T-helper 2 cell treated with Interferon-gamma antibody and Interleukin-4, amounts not matched to agents 100 ng/mL and 5 ng/mL, for 36 hours (primary cell): ENCODE results near the gene PITX2. TPM values are rescaled to one million over a fixed set of nuclear protein-coding genes. Genes with fewer than 3 reads are reported as not detected.

Experiments
- intact Hi-C: fragments of 100-400 bp; cut with micrococcal nuclease; formaldehyde crosslinking; loops from one replicate; pipeline ENCODE4 v1.15.1; 2023
- total RNA-seq: library from RNA; stranded (reverse); gene quantifications from 2 replicates; pipeline ENCODE4 v1.2.3, GENCODE V29; 2022

Gene PITX2
- total RNA-seq, 1 donor from 2014 or later: 0.11 TPM

DNA sequence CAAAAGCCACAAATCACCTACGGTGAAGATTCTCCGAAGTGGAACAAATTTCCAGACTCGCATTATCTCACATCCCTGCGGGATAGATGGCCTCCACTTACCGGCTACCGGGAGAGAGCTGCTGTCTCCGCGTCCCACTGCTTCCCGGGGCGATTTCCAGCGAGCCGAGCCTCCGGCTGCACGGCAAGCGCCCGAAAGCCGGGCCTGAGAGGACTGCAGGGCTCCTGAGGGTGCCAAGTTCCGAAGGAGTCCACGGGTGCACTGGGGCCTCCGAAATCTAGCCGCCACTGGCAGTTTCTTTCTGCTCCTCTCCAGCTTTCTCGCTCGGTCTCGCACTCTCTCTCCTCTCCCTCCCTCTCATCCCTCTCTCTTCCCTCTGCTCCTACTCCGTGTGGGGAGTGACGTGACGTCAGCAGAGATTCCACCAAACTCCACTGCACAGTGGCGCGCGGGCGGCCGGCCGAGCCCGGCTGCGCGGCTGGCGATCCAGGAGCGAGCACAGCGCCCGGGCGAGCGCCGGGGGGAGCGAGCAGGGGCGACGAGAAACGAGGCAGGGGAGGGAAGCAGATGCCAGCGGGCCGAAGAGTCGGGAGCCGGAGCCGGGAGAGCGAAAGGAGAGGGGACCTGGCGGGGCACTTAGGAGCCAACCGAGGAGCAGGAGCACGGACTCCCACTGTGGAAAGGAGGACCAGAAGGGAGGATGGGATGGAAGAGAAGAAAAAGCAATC lies 14.0 kb upstream of the PITX2 start:
- intact Hi-C loops: no loop called here

DNA sequence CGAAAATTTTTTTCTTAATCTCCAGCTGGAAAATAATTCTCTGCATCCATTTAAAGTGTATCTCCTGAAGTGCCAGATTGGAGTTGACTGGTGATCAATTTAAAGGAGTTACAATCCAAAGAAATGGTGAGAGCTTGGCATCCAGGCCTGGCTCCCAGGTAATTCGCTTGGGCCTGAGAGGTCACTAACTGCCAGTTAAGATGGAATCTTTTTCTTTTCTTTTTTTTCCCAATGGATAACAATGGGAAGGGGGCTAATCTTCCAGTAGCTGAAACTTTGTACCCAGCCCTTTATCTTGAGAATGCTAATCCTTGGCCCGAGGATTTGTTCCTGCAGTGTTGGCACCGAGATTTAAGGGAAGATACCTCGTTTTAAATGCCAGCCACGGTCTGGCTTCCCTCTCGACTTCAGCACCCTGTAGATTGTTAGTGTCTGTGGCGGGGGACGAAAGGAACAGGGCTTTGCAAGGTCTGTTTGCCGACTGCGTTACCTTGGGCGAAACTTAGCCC lies 13.3 kb upstream of the PITX2 start:
- intact Hi-C loops: no loop called here

DNA sequence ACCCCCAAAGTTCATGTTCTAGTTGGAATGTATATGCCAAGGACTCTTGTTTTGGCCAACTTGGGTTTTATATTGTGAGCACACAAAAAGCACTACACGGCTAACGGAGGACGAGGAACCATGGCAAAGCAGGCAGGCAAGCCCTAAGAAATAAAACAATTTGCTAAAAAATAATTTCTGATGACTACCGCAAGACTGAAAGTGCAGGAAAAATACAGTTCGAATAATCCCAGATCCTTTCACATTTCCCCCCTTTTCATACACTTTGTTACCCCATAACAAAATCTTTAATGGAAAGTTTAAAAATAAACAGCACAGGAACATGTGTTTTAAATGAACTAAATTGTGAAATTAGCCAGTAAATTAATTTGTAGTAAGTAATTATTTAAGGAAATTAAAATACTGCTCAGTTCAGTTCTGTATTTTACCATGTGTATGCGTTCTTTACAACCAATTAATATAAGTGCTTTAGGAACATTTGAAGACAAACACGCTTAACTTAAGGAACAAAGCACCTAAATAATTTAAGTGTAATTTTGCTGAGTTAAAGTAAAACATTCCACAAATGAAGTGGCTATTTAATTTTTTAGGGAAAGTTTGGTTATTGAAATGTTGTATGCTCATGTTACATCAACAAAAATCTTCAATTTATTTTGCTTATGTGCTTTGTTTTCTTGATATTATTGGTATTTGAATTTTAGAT lies 12.4 kb upstream of the PITX2 start:
- intact Hi-C loops: no loop called here

DNA sequence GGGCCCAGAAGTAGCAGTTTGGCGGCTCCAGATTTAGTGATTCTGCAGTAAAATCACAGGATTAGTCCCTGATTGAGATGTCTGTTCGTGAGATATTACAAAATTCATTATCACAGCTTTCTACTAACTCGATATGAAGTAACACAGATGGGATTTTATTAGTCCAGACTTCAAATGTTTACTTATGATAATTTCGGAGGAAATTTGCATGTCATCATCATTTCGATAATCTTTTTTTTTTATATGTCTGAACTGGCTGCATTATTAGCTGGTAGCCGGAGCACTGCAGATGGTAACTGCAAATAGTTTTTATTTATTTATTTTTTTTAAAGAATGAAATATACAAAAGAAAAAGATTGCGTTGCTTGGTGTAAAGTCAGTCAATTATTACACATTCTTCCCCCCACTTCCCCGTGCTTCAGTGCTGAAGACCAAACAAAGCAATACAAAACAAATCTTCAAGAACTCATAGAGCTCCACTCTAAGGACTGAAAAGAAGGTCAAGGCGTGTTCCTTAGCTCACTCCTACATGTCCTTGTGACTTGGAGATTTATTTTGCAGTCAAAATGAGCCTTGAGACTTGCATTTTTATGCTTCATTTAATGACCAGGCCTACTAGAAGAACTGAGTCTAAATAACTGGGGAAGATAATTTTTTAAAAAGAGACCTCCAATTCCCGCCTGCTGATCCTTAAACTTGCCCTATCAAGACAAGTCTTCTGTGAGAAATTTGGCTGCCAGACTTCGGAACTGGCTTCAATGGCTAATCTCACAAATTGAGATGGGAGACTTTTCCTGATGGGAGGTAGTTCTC lies 11.7 kb upstream of the PITX2 start:
- intact Hi-C loops: loop anchor here (5.0 kb wide), 1 partner anchor 1878 kb away; no protein-coding TSS in a partner anchor

DNA sequence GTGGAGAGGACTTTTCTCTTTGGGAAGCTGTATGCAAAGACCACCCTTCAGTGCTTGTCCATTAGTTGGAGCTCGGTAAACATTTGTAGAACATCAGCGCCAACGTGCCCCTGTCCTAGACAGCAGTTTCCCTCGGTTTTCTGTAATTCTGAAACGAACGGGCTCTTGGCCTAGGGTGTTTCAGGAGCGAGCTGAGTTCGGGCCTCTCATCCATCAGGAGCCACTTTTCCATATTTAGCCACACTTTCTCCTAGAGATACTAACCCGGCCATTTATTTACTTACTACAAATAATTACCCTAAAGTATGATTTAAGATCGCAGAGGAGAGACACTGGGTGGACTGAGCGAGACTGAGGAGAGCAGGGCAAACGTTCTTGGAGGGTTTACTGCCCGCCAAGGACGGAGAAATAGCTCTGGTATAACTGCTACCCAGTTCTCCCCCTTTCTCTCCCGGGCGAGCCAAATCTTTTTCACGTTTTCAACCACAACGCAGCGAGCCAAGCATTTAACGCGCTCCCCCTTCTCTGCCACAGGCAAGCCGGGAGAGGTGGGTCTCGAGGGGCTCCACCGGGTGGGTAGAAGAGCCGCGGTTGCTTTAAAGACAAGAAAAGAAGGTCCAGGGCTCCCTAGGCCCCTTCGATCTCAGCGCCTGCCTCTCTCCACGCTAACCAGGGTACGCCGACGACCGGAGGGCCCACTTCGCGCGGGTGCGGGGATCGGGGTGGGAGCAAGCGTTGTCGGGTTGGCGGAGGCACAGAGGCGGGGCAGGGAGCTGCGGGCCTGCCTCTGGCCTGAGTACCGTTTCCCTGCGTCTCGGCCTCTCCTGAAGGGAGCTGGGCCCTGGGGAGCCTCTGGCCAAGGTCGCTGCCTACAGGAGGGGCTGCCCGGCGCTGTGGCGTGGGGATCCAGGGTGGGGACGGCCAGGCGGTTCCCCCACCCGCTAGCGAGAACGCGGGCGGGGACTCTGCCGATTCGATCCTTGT lies 10.8 kb upstream of the PITX2 start:
- intact Hi-C loops: loop anchor here (2.0 to 5.0 kb wide), 2 partner anchors 1003 to 1879 kb away; no protein-coding TSS in a partner anchor

DNA sequence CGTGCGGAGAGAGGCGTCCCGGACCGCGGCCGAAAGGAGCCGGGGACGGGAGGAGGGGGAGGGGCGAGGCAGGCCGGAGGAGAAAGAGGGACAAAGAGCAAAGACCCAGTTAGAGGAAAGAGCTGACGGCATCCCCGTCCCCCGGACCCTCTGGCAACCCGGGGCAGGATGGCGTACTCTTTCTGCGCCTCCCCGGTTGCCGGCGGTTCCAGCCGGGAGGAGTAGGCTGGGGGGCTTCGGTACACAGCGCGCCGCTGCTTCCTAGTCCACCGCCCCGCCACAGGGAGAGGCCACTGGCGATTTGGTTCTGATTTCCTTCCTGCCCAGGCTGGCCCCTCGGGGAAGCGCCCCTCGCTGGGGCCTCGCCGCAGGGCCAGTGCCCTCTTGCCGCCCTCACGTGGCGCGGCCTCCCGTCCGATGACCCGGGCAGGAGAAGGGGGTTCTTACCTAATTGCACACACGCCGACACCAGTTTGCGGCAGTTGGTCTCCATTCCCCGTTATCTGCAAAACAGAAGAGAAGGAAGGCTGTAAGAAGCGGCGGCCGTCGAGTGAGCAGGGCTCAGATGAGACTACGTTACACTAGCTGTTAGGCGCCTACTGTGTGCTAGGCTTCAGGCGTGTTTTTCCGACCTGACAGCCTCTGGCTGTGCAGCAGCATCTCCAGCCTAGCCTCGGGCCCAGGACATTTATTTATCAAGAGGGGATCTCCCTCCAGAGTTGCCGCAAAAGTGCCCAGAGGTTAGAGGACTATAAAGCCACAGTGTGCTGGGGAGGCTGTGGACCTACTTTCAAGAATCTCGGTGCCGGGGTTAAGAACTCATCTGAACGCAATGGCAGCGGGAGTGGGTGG lies 9.9 kb upstream of the PITX2 start:
- intact Hi-C loops: loop anchor here (2.0 to 5.0 kb wide), 2 partner anchors 1004 to 1880 kb away; no protein-coding TSS in a partner anchor

DNA sequence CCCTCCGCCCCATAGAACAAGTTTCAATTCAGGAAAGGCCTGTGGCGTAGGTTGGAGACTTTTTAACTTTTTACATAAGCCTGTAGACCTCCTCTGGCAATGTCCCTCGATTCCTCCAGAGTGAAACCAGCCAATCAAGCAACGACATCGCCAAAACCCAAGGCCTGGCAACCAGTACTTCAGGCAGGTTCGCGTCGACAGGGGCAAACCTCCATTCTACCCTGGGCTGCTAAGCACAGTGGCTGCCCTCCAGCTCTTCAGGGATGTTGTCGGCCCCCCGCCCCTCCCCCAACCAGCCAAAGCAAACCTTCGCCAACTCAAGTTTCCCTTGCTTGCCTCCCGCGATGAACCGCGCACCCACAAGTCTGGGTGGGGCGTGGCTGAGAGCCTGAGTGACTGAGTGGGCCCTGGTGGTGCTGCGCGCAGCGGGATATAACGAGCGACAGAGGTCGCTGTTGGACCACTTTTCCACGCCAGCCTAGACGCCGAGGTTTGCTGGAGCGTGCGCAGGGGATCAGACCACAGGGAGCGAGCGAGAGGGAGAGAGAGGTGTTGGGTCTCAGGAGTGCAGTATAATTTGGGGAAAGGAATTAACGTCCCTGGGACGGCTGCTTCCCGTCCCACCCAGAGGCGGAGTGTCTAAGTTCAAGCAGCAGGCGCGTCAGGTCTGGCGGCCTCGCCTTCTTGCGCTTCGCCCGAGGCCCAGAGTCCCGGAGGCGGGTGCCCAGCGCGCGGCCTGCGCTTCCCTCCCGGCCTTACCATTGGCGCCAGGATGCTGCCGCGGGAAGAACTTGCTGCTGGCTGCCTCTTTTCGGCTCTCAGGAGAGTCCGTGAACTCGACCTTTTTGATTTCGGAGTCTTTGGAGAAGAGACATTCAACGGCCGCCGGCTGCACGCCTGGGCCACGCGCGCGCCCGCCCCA lies 9.0 kb upstream of the PITX2 start:
- intact Hi-C loops: loop anchor here (2.0 to 5.0 kb wide), 2 partner anchors 1005 to 1880 kb away; no protein-coding TSS in a partner anchor

DNA sequence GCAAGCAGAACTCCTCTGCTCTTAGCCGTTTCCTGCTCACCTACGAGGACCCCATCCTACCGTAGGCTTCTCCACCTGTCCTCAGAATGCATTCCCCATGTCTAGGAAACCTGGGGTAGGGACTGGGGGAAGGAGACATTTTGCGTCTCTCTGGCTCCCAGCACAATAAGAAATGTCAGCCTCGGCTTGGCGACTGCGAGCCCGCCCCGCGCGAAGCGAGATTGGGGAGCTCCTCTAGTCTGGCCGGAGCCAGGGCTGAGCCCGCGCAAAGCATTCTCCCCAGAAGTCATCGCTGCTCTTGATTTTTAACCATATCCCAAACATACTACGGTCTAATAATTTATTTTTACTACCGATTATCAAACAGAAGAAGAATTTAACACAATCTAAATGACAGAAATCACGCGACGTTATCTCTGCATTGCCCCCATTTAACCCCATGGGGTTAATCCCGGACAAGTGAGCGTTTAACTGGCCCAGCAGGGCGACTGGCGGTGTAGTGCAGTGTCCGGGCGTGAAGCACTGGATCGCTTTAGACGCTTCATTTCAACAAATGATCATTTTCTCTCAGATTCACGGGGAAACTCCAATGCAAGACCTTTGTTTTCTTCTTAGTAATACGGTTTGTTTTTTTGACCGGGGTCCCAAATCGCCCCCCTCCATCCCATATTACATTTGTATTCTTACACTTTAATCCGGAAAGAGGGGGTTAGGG lies 8.0 kb upstream of the PITX2 start:
- intact Hi-C loops: loop anchor here (1.0 to 5.0 kb wide), 2 partner anchors 11 to 1881 kb away; no protein-coding TSS in a partner anchor

DNA sequence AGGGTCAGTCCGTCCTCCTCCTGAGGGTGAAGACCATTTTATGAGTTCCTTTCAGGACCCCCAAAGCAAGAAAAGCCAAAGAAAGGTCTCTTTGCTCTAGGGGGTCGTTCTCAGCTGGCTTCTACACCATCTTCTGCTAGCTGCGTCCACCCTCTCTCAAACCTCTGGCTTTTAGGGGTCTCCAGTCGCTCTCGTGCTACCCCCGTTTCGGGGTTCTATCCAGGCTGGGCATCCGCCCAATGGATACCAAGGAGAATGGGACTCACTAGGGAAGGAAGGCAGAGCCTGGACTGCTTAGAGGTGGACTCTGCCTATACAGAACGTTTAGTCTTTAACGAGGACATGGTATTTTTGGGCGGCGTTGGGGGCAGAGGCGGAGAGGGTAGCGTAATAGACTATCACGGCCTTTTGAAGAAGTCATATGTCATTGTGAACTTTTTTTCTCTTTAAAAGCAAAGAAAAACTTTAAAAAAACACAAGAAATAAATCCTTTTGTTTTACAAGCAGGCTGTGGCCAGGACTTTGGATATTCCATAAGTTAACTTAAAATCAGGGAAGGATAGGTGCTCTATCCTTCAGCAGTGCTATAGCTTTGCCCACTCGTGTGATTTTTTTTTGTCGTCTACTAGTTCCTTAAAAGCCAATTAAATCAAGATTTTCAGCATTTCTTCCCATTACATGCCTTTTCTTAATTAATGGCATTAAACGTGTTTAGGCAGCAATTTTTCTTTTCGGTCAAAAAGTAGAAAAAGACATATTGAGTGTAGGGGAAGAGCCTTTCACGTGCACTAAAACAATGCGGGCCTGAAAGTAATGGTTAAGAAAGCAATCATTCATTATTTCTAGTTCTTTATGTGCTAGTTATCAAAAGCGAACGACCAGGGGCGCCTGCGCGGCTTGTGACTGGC lies 7.2 kb upstream of the PITX2 start:
- intact Hi-C loops: loop anchor here (1.0 to 5.0 kb wide), 2 partner anchors 10 to 1882 kb away; no protein-coding TSS in a partner anchor

DNA sequence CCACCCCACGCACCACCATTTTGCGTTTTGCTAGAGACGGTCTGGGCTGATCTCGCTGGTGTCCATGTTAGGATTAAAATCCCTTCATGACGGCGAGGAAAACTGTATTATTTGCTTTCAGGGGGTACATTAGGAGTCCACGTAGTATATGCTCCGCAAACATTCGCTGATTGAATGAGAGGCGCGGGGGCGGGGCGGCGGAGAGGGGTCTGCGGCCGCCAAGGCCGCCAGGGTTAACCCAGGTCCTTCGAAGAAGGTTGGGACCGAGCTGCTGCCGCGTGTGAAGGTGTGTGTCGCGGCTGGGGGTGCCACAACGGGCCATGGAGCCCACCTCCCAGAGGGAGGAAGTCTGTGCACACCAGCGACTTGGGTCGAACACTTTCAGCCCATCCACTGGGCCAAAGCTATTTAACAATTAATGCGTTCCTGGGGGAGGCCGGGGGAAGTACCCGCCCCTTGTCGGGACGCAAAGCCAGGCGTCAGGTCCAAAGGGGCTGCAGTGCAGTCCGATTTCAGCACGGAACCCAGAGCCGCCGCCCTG lies 6.4 kb upstream of the PITX2 start:
- intact Hi-C loops: no loop called here

DNA sequence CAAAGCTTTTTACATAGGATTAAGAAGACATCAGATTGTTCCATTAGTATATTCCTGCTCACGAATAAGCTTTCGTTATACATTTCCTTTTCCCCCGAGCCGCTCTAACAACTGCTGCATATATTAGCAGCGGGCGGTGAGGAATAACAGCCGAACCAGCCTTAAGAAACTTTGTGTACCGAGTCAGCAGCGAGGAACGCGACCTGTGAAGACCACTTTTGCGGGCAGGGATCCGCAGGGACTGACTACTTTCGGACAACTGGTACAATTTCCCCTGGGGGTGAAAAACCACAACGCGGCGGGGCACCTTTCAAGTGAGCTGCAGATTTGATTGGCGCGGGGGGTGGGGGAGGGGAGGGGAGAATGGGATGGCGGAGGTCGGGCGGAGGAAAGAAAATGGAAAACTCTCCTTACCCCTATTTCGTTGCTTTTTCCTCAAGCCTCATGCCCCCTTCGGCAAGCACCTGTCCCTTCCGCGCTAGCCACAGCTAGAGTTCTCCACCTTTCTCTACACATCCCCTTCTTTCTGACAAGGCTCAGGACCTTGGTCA lies 5.9 kb upstream of the PITX2 start:
- intact Hi-C loops: no loop called here

DNA sequence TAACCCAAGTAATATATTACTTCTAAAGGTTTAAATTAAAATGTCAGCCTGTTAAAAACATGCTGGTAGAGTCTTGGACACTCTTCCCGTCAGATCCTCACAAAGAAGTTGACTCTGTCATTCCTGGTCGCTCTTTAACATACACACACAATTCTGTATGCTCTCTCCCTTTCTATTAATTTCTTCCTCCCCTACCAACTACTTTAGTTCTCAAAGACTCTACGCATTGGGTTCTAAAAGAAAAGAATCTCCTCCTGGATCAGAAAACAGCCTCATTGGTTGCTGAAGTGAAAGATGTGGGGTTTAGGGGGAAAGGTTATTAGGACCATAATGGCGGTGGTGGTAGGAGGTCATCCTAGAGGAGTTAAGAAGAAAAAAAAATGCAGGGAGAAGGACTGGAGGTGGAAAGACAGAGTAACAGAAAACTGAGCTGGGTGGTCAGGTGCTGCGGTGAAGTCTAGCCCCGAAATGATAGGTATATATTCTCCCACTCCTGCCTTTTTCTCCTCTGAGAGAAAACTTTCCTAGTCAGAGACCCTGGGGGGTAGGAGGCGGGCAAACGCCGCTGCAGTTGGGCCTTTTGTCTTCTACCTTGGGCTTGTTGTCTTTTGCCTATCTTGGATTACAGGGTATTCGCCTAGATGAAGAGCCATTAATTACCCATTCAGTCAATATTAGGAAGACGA lies 5.2 kb upstream of the PITX2 start:
- intact Hi-C loops: no loop called here

DNA sequence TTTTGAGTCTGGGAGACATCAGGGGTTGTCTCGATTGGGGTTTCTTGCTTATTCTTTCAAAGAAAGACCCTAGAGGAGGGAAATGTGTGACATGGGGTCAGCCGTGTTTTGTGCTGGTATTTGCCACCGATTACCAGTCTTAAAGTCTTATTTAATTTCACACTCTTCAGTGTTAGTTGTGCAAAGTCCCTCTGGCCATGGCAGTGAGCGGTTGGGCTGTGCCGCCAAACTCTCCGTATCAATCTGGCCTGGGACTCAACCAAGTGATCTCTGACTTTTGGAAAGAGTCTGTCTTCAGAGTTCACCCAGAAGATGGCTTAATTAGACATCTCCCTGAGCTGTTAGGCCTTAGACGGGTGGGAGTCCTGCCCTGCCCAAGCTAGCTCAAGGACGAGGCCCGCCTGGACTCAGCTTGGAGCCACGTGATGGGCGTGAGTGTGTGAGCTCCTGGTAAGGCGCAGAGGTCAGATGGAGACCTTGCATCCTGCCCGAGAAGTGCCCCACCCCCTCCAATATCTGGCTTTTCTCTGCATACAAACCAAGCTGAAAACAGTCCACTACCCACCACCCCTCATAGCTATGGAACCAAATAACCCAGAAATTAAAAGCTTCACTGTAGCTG lies 3.8 kb upstream of the PITX2 start:
- intact Hi-C loops: no loop called here

DNA sequence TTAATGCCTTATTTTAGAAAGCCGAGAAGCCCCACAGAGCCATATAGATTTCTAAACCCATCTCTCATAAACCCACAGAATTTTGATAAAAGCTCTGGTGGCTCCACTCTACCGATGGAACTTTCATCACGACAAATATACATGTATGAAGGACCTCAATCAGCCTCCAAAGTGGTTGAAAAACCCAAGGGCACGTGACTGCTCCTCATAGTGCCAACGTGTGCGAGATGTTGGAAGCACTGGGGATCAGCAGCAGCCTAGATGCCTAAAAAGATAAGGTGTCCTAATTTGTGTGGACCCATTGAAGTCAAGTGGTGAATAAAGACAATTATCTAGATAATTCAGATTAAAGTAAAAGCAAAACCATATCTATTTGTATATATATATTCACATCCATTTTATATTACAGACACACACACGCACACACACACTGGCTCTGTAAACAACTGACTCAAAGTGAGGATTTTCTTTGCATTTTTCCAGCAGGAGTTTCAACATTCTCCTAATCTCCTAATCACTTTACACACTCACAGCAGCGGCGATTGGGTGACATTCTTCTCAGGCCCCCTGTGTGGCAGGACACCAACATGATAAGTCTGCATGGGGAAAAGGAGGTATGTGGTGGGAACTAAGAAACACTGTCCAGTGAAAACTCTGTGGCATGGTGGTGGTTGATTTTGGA lies 2.8 kb upstream of the PITX2 start:
- intact Hi-C loops: no loop called here
